Esophagus squamous epithelium (tissue), 4 donors: Measurements from ENCODE around the gene RNF157.

Source experiments
- POLR2A ChIP-seq, 4 donors: fragments of 450-650 bp; IDR thresholded peaks; one replicate each; pipeline ENCODE4 v1.6.1; 2017; ENCODE audit warnings: antibody characterized with exemption in 4 of 4, mild to moderate bottlenecking in 4 of 4, moderate library complexity in 3 of 4
- TF ChIP-seq, protein P1 (sequence below), 6 experiments: fragments of 450-650 bp in 4 of 6; fragments of 200-600 bp in 2 of 6; sonication (generic) in 2 of 6; IDR thresholded peaks; one replicate each; pipeline ENCODE4 v1.5.1; 2016 to 2019; ENCODE audit warnings: antibody characterized with exemption in 6 of 6, mild to moderate bottlenecking in 4 of 6, moderate library complexity in 4 of 6

GRCh38 chr17:76154292-76154691 is 86.0 kb downstream of the RNF157 start:
- TF ChIP-seq, protein P1, sequence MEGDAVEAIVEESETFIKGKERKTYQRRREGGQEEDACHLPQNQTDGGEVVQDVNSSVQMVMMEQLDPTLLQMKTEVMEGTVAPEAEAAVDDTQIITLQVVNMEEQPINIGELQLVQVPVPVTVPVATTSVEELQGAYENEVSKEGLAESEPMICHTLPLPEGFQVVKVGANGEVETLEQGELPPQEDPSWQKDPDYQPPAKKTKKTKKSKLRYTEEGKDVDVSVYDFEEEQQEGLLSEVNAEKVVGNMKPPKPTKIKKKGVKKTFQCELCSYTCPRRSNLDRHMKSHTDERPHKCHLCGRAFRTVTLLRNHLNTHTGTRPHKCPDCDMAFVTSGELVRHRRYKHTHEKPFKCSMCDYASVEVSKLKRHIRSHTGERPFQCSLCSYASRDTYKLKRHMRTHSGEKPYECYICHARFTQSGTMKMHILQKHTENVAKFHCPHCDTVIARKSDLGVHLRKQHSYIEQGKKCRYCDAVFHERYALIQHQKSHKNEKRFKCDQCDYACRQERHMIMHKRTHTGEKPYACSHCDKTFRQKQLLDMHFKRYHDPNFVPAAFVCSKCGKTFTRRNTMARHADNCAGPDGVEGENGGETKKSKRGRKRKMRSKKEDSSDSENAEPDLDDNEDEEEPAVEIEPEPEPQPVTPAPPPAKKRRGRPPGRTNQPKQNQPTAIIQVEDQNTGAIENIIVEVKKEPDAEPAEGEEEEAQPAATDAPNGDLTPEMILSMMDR (IDR thresholded peaks at IDR 0.05), result no peak
- TF ChIP-seq POLR2A (IDR thresholded peaks at IDR 0.05), result no peak
